CD4-positive, alpha-beta T cell (primary cell): ENCODE measurements around the gene PTCD1. TPM values are rescaled to one million over a fixed set of nuclear protein-coding genes. Genes with fewer than 3 reads are reported as not detected.

Source experiments
- ATAC-seq: fragments of 200-7000 bp; cut with Tn5 transposase; one replicate; pipeline ENCODE4 v1.10.0; 2022; ENCODE audit warnings: mild to moderate bottlenecking; ENCODE audit not compliant: poor library complexity
- CTCF ChIA-PET: fragments of 350-600 bp; sonication (Branson Sonifier 250); formaldehyde crosslinking; loops from one replicate; lab custom pipeline; 2021; ENCODE audit warnings: antibody characterized with exemption, inconsistent platforms; lab: Charles Lee
- POLR2A ChIA-PET: fragments of 350-600 bp; sonication (Branson Sonifier 250); formaldehyde crosslinking; loops from one replicate; lab custom pipeline; 2021; ENCODE audit warnings: antibody characterized with exemption, inconsistent platforms; lab: Charles Lee
- DNase-seq, 14 experiments: peaks; one replicate each; pipeline ENCODE4 v3.0.0-alpha.2; 2013 to 2020; ENCODE audit warnings: mixed read lengths in 2 of 14
- H3K27ac ChIP-seq, 2 donors: one replicate each; pipeline versions ENCODE4 v1.5.1 to v1.7.0; 2013; ENCODE audit warnings: low read length in 2 of 2, low read depth in 1 of 2, mild to moderate bottlenecking in 1 of 2
- H3K27me3 ChIP-seq, 2 experiments: 1 replicate in 1 of 2; 2 replicates in 1 of 2; pipeline versions ENCODE4 v1.6.1 to v1.7.0; 2013; ENCODE audit warnings: low read length in 2 of 2, control low read depth in 1 of 2, mild to moderate bottlenecking in 1 of 2, moderate library complexity in 1 of 2; ENCODE audit not compliant: insufficient read depth in 2 of 2, control insufficient read depth in 1 of 2
- H3K36me3 ChIP-seq: one replicate; pipeline ENCODE4 v1.6.1; 2013; ENCODE audit warnings: low read length, control low read depth; ENCODE audit not compliant: insufficient read depth
- H3K4me1 ChIP-seq: one replicate; pipeline ENCODE4 v1.6.1; 2013; ENCODE audit warnings: low read length, control low read depth; ENCODE audit not compliant: insufficient read depth
- H3K4me3 ChIP-seq: one replicate; pipeline ENCODE4 v1.5.1; 2013; ENCODE audit warnings: mild to moderate bottlenecking, low read length, moderate library complexity
- H3K9me3 ChIP-seq, 2 experiments: 1 replicate in 1 of 2; 2 replicates in 1 of 2; pipeline versions ENCODE4 v1.6.1 to v1.7.0; 2013; ENCODE audit warnings: low read length in 2 of 2, mild to moderate bottlenecking in 2 of 2, control low read depth in 1 of 2, moderate library complexity in 1 of 2; ENCODE audit not compliant: control insufficient read depth in 1 of 2, insufficient read depth in 1 of 2
- H3K27ac Mint-ChIP-seq: one replicate; pipeline ENCODE4 v1.8.0; 2020; ENCODE audit warnings: mixed read lengths
- H3K27me3 Mint-ChIP-seq: one replicate; pipeline ENCODE4 v1.8.0; 2021; ENCODE audit warnings: mixed read lengths
- H3K36me3 Mint-ChIP-seq: one replicate; pipeline ENCODE4 v1.8.0; 2021; ENCODE audit warnings: low read depth, mixed read lengths
- H3K4me1 Mint-ChIP-seq: one replicate; pipeline ENCODE4 v1.8.0; 2021; ENCODE audit warnings: low read depth, mixed read lengths
- H3K4me3 Mint-ChIP-seq: one replicate; pipeline ENCODE4 v1.8.0; 2020; ENCODE audit warnings: mild to moderate bottlenecking, mixed read lengths
- H3K9me3 Mint-ChIP-seq: one replicate; pipeline ENCODE4 v1.8.0; 2020; ENCODE audit warnings: mixed read lengths
- CTCF ChIP-seq: fragments of 200-600 bp; IDR thresholded peaks from one replicate; pipeline ENCODE4 v1.8.0; 2022; ENCODE audit warnings: antibody characterized with exemption, mild to moderate bottlenecking
- intact Hi-C, 2 experiments: fragments of 100-400 bp; cut with DNase I in 1 of 2; cut with micrococcal nuclease in 1 of 2; formaldehyde crosslinking; loops; one replicate each; pipeline versions ENCODE4 v1.15.1 to v1.9.0; 2023 to 2025; cut with DNase I, micrococcal nuclease
- total RNA-seq, 174 experiments: library from RNA in 2 of 174; stranded (reverse) in 2 of 174; gene quantifications; one replicate each; pipeline ENCODE4 v1.2.3 and lab custom pipeline; 2021 to 2026

PTCD1 gene
- total RNA-seq, 2 experiments from 2014 or later, result 4.8 to 5.3 TPM

GRCh38 chr7:99383791-99384370 lies 54.7 kb downstream of the PTCD1 start:
- ChIA-PET POLR2A (no interaction called here), CTCF (no interaction called here)
- Histone ChIP-seq H3K27ac (peak overlapping the region; percentile 45 to 65), H3K4me3 (no peak overlapping the region), H3K27me3 (no peaks in the 10 kb centered on the region), H3K4me1 (peaks cover 72% of the 10 kb centered on the region), H3K36me3 (peaks cover 61% of the 10 kb centered on the region), H3K9me3 (no peaks in the 10 kb centered on the region)
- Mint-ChIP-seq H3K9me3 (no peaks in the 10 kb centered on the region), H3K4me3 (no peak overlapping the region), H3K27me3 (no peaks in the 10 kb centered on the region), H3K4me1 (peaks cover 53% of the 10 kb centered on the region), H3K27ac (peak overlapping the region; percentile 67), H3K36me3 (peaks cover 54% of the 10 kb centered on the region)
- intact Hi-C loops, result no loop called here
- TF ChIP-seq CTCF, result no peak
- DNase-seq (no peak), ATAC-seq (no peak)

DNA sequence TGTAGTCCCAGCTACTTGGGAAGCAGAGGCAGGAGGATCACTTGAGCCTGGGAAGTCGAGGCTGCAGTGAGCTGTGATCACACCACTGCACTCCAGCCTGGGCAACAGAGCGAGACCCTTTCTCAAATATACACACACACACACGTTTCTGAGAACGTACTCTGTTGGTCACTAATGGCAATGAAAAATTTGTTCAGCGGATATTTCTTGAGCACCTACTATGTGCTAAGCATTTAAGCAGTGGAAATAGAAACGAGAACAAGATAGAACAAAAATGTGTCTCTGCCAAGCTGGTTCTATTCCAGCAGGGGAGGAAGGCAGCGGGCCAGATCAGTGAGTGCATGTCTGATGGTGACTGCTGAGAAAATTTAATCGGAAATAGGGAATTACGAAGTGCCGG lies 55.4 kb downstream of the PTCD1 start:
- H3K9me3 ChIP-seq, result no peaks in the 10 kb centered on the region
- ChIA-PET CTCF (no interaction called here), POLR2A (no interaction called here)
- peak overlapping the region in 1 of 2 donors; percentile 65 for H3K27ac ChIP-seq
- no peak overlapping the region for H3K4me3 ChIP-seq
- H3K4me1 ChIP-seq, result peaks cover 79% of the 10 kb centered on the region
- TF ChIP-seq CTCF, result no peak
- no peaks in the 10 kb centered on the region for H3K27me3 Mint-ChIP-seq
- H3K36me3 ChIP-seq, result peaks cover 59% of the 10 kb centered on the region
- no peak for DNase-seq
- intact Hi-C loops, result no loop called here
- no peaks in the 10 kb centered on the region for H3K9me3 Mint-ChIP-seq
- H3K4me3 Mint-ChIP-seq, result peak overlapping the region; percentile 42
- H3K27me3 ChIP-seq, result no peaks in the 10 kb centered on the region
- peak overlapping the region; percentile 67 for H3K27ac Mint-ChIP-seq
- peaks cover 53% of the 10 kb centered on the region for H3K36me3 Mint-ChIP-seq
- no peak for ATAC-seq
- H3K4me1 Mint-ChIP-seq, result peaks cover 54% of the 10 kb centered on the region

- Mint-ChIP-seq H3K9me3 (no peaks in the 10 kb centered on the region), H3K4me3 (peak overlapping the region; percentile 80), H3K27me3 (no peaks in the 10 kb centered on the region), H3K36me3 (peaks cover 50% of the 10 kb centered on the region), H3K27ac (peak overlapping the region; percentile 95), H3K4me1 (peaks cover 58% of the 10 kb centered on the region)
- TF ChIP-seq CTCF, result no peak
- Histone ChIP-seq H3K4me1 (peaks cover 94% of the 10 kb centered on the region), H3K4me3 (no peak overlapping the region), H3K27ac (peak overlapping the region; percentile 99), H3K27me3 (no peaks in the 10 kb centered on the region), H3K36me3 (peaks cover 60% of the 10 kb centered on the region), H3K9me3 (no peaks in the 10 kb centered on the region)
- CTCF ChIA-PET, result interaction anchor here (1.6 kb wide), 1 partner anchor 16 kb away, joined by 5 read pairs; no protein-coding TSS in a partner anchor
- POLR2A ChIA-PET, result interaction anchor here (1.5 kb wide), 1 partner anchor 11 kb away, joined by 4 read pairs; no protein-coding TSS in a partner anchor
- DNase-seq (no peak), ATAC-seq (no peak)
- intact Hi-C loops, result loop anchor here in 1 of 2 experiments (1.0 kb wide), 1 partner anchor 27 kb away; the partner anchor contains the start of genes BUD31 and PDAP1
These were observed 56.9 kb downstream of the PTCD1 start for GRCh38 chr7:99381664-99382075.
